Forelimb muscle (tissue), 1 donor: ENCODE measurements around the gene SPC24. TPM values are rescaled to one million over a fixed set of nuclear protein-coding genes. Genes with fewer than 3 reads are reported as not detected.
A peak's percentile ranks its signal among the peaks of the same experiment; 100 is the strongest.
"Not testable (repeated sequence)": the region's sequence is repeated elsewhere in the genome, so short reads cannot be mapped to it uniquely, and the experiment has no call there.

Experiments used
- DNase-seq: peaks from one replicate; pipeline ENCODE4 v3.0.0-alpha.2; 2013; ENCODE audit warnings: low read depth
- polyA plus RNA-seq: library from polyadenylated mRNA; unstranded; fragments of 120-200 nt; gene quantifications from one replicate; pipeline ENCODE4 v1.2.1, GENCODE V29; 2013; ENCODE audit not compliant: insufficient read length

Gene SPC24
- polyA plus RNA-seq, 1 donor: 9.2 TPM

GRCh38 chr19:11164879-11165406 is 9.4 kb upstream of the SPC24 start:
- DNase-seq: peak; percentile 72

GRCh38 chr19:11164296-11164695 is 8.7 kb upstream of the SPC24 start:
- DNase-seq: no peak

DNA sequence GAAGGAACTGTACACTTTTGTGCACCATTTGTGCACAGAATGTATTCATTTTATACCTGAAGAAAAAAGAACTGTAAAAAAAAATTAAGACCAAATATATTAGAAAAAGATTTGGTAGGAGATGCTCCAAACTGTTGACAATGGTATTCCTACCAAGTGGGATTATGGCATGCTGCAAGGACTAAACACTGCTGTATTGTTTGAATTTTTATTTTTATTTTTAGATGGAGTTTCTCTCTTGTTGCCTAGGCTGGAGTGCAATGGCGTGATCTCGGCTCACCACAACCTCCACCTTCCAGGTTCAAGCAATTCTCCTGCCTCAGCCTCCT is 4.8 kb upstream of the SPC24 start:
- DNase-seq: not testable (repeated sequence)

- no peak for DNase-seq
These were observed 4.2 kb upstream of the SPC24 start for GRCh38 chr19:11159598-11160439.

GRCh38 chr19:11154683-11155047 is 917 bp downstream of the SPC24 start:
- DNase-seq: no peak

- no peak for DNase-seq
These were observed 3.1 kb downstream of the SPC24 start for GRCh38 chr19:11152318-11153062.

DNA sequence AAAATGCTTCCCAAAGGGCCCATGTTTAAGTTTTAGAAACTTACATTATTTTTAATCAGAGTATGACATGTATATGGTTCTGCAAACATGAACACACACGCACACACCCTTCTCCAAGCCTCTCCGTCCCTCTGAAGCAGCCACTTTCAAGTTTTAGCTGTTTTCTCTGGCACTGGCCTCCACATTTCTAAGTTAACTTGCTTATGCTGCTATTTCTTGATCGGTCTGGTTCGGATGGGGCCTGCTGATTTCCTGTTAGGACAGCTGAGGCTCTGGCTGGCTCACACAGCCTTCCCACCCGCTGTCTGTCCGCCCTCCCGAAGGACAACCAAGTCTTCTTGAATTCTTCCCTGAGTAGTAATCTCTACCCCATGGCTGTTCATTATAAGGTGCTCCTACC is 4.4 kb downstream of the SPC24 start:
- peak; percentile 60 for DNase-seq

DNA sequence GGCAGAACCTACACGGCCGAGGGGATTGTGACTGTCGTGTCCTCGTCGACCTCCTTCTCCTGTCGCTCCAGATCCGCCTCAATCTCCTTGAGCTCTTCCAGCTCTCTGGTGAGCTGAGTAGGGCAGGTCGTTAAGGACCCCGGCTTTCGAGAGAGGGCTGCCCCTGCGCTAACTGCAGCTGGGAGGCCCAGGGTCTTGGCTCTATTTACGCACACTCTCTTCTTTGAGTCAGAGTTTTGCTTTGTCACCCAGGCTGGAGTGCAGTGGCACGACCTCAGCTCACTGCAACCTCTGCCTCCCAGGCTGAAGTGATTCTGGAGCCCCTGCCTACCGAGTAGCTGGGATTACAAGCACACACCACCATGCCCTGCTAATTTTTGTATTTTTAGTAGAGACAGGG is 7.6 kb downstream of the SPC24 start:
- DNase-seq: no peak

GRCh38 chr19:11145536-11145924 is 10.1 kb downstream of the SPC24 start:
- no peak for DNase-seq

DNA sequence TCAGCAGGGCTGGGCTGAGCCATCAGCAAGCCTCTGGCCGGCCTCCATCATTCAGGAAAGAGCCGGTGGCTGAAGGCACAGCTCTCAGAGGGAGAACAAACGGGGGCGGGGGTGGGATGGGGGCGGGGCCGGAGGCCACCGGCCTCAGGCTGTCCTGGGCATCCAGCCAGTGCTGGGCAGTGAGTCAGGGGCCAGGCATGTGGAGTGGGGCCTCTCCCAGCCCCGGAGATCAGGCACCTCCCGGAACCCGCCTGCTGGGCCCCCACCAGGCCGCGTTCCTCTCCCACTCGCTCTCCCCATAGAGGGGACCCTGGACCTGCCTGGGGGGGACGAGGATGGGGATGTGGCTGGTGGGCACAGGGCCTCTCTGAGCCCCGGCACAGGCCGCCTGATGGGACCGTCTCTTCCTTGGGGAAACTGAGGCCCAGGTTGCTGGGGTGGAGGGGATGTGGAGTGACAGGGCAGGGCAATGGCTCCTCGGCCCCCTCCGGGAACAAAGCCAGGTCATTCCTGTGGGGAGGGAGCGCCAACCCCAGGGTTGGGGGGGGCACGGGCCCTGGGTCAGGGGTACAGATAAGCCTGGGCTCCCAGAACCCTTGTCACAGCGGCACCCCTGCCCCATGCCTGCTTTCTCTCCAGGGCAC is 12.9 kb downstream of the SPC24 start:
- no peak for DNase-seq

- DNase-seq: no peak
These were observed 13.6 kb downstream of the SPC24 start for GRCh38 chr19:11141937-11142527.

- DNase-seq: no peak
These were observed 14.7 kb downstream of the SPC24 start for GRCh38 chr19:11140896-11141295.

- DNase-seq: not testable (repeated sequence)
These were observed 15.5 kb downstream of the SPC24 start for GRCh38 chr19:11140023-11140538.

- DNase-seq: no peak
These were observed 16.8 kb downstream of the SPC24 start for GRCh38 chr19:11138601-11139300.

- DNase-seq: peak; percentile 81
These were observed 17.8 kb downstream of the SPC24 start for GRCh38 chr19:11137542-11138384.

DNA sequence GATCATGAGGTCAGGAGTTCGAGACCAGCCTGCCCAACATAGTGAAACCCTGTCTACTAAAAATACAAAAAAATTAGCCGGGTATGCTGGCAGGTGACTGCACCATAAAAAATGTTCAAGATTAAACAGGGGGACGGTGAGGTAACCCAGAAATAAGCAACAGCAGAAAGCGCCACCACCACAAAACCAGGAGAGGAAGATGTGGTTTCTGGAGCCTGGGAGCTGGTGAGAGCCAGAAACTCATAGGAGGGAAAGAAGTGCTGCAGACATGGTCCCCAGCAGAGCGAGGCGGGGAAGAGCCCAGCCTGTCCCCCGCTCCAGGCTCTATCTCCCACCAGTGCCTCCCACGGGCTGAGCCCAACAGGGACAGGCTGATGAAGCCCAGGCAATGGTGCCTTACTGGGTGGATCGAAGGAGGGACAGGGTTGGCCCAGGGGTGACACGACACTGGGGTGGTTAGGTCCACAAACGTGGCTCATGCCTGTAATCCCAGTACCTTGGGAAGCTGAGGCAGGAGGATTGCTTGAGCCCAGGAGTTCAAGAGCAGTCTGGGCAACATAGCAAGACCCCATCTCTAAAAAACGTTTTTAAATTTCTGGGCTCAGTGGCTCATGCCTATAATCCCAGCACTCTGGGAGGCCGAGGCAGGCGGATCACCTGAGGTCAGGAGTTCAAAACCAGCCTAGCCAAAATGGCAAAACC is 19.0 kb downstream of the SPC24 start:
- DNase-seq: no peak

DNA sequence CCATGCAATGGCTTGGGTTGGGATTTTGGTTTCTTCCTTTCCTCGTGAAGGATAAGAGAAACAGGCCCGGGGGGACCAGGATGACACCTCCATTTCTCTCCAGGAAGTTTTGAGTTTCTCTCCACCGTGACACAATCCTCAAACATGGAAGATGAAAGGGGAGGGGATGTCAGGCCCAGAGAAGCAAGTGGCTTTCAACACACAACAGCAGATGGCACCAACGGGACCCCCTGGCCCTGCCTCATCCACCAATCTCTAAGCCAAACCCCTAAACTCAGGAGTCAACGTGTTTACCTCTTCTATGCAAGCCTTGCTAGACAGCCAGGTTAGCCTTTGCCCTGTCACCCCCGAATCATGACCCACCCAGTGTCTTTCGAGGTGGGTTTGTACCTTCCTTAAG is 24.1 kb downstream of the SPC24 start:
- no peak for DNase-seq

GRCh38 chr19:11130824-11131455 is 24.6 kb downstream of the SPC24 start:
- DNase-seq: no peak

GRCh38 chr19:11127905-11128304 is 27.7 kb downstream of the SPC24 start:
- no peak for DNase-seq
